Hypothalamus (tissue), 51 donors: ENCODE measurements around the gene HELB.
A peak's percentile ranks its signal among the peaks of the same experiment; 100 is the strongest.

ENCODE experiments used
- DNase-seq, 51 donors: peaks; one replicate each; lab custom pipeline; 2025; lab: John Stamatoyannopoulos, UW

Gene HELB

DNA sequence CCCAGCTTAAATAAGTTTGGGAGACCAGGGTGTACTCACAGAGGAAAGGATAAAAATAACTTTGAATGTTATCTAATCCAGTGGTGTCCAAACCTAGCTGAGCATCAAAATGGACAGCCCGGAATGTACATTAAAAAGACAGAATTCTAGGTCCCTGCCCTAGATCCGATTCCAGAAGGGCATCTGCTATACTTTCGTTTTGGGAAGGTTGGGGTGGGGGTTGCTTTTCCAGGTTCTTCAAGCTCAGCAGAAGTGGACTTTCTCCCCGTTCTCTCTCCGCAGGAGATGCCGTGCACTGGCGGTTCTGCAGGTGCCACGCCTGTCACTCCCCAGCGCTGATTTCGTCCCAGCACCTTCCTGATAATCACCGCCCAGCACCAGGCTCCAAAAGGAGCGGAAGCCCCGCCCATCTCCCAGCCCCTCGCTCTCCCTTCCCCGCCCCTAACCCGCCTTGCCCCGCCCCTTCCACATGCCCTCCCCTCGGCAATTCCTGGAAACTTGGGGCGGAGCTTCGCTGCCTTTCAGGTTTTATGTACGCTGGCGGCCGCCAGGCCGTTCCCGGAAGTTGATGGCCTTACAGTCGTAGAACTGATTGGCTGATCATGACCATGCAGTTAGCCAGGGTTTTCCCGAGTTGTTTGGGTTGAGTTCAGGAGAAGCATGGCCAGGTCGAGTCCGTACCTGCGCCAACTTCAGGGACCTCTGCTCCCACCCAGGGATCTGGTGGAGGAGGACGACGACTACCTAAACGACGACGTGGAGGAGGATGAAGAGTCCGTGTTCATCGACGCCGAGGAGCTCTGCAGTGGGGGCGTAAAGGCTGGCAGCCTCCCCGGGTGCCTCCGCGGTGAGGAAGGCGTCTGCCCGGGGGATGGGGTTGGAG, at the start of gene HELB:
Gene HELB, plus strand, starts transcription at position 550 of the 883 bp plus-strand sequence. Its CDS starts 111 bp downstream, at position 661.
- peak; percentile 34 to 97 (median 88) for DNase-seq

DNA sequence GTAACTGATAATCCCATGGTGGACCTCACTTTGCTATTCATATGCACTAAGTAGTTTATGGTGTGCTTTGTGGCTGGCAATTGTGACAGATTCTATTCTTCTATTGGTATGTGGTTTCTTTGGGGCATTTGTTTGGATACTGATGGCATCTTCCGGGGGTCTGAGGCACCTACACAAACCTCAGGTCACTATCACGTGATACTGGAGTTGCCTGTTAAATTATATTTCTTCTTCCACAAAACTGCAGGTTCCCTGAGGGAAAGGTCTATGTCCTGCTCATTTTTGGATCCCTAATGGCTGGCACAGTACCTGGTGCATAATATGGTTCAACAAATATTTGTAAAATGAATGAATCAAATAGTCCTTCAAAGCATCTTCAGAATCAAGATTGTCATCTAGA, 49.5 kb upstream of the HELB start:
- DNase-seq, result no peak

DNA sequence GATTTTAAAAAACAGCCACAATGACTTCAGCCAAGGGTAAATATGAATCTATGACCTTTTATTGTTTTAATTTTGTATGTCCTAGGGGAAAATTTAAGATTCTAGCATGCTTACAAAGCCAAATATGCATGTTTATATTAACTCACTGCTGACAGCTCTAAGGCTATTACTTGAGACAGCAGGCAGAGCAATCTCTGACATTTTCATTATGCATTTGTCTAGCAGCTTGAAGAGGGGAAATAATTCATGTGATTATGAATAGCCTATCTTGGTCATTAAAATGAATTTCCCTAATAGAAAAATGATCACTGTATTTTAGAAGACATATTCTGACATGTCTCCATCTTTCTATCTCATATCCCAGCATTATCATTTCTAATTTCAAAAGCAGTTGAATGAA, 46.6 kb upstream of the HELB start:
- DNase-seq, result no peak

DNA sequence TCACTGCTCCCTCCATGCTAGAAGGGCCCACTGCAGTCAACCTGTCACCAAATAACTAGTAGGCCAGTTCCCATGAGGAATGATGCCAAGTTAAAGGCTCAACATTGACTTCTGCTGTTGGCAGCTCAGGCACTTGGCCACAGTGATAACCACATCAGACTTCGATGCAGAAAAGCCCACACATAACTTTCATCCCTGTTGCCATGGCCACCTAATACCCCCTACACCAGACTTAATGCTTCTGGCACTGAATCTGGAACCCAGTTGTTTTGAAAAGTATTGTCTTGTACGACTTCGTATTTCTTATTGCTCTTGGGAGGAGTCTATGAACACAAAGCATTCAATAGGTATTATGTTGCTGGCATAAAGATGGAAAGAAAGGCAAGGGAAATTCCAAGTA, 44.3 kb upstream of the HELB start:
- DNase-seq, result no peak

DNA sequence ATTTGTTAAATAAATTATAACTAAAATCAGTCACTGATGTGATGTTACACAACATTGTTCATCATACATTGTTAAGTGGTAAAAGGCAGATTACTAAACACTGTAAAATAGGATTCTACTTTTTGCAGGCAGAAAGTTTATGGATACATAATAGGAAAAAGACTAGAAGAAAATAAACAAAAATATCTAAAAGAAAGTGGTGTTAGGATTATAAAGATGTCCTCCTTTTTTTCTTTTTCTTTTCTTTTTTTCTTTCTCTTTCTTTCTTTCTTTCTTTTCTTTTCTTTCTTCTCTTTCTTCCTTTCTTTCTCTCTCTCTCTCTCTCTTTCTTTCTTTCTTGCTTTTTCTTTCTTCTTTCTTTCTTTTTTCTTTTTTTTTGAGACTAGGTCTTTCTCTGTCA, 39.6 kb upstream of the HELB start:
- DNase-seq, result no peak

DNA sequence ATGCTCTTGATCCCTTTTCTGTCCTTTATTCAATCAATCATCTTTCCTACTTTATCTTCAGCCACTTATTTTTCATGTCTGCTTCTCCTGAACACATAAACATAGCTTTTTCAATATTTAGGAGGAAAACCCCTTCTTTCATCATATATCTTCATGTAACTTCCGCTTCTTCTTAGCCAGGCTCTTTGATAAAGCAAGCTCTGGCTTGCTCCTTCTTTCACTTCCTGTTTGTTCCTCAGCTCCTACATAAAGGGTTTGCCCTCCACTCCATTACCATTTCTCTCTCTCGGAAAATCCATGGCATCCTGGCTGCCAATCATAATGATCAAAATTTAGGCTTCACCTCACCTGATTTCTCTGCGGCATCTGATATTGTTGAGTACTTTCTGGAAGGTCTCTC, 33.7 kb upstream of the HELB start:
- no peak for DNase-seq

DNA sequence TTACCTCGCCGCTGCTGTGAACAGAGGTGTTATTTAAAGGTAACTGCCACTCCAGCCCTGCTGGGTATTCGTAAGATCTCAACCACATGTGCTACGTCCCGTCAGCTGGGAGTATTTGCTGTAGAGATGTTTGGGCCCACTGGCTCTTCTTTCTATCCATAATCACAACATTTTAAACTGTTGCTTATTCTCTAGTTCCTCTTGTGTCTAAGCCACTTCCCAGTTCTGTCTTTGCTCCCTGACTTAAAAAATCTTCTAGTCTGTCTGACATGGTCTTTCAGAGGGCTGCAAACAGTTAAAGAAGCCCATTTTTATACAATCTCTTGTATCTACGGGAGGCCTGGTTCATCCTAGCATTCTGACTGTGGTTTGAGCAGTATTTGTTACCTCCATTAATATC, 33.2 kb upstream of the HELB start:
- no peak for DNase-seq

DNA sequence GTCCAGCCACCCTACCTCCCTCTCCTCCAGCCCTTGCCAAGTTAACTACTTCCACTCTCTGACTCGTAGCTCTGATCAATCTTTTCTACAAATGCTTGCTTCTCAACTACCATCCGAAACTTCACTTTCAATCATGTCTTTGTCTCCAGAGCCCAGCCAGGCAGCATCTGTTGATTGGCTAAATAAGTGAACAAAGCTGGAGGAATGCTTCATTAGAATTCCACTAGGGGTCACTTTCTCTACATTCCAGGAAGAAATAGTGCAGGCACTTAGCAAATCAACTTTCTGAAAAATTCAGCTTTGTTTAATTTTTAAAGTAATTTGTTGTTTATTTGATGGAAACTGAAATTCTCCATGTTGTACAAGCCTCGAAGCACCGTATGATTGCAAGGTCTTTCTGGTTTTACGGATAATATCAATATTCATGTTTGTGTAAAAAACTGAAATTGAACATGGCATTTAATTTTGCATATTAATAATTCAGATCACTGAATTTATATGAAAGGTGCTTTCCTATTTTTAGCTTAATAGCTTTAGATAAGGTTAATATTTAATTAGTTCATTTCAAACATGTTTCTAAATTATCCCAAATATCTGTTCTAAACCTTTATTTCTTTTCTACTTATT, 32.4 kb upstream of the HELB start:
- DNase-seq, result peak in 14 of 51 donors; percentile 0 to 33 (median 12)

DNA sequence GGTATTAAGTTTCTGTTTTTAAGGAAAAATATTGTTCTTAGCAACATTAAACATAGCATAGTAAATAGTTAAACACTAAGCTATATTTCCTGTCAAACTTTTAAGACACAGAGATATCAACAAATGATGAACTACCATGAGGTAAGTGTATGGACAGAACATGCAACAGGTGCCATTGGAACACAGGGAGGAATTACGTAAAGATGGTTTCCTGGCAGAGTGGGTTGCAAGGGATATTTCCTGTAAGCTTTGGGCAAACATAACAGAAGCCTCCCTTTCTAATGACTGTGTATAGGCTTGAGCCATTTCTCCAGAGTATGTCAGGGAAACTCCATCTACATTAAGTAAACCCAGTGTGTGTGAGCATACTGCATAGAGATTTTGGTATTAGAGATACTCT, 31.7 kb upstream of the HELB start:
- no peak for DNase-seq

DNA sequence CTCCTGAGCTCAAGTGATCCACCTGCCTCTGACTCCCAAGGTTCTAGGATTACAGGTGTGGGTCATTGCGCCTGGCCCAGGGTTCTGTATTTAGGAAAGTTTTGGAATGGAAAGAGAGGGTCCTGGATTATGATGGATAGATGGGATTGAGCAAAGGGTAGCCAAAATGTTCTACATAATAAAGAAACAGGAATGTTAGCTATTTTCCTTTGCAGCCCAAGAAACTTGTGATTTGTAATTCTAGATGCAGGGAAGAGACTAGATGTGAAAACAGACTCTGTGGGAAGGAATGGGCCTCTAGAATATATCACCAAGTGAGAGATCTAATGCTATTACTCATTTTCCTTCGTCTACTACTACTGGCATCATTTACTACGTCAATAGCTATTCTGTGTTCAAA, 29.6 kb upstream of the HELB start:
- DNase-seq, result no peak

DNA sequence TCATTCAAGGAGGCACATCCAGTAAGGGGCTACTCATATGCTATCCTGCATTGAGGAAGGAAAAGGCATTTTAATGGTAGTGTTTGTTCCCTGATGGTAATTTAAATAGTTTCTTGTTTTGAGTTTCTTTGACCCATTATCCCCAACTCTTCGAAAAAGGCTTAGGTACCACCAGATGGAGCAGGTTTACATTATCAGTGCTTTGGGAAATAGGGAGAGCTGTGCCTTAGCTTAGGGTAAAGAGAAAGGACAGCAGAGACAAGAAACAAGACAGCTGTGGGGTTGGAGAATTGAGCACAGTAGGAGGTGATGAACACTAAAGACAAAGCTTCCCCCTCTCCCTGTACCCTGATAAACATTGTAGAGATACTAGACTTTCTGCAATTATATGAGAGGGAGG, 29.1 kb upstream of the HELB start:
- no peak for DNase-seq

DNA sequence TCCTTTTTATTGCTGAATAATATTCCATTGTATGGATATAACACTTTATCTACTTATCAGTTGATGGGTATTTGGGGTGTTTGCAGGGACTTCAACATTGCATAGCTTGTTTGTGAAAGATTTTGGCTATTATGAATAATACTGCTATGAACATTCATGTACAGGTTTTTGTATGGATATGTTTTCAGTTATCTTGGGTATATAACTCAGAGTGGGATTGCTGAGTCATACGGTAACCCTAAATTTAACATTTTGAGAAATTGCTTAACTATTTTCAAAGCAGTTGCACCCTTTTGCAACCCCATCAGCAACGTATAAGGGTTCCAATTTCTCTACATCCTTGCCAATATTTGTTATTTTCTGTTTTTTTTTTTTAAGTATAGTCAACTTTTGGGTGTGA, 27.3 kb upstream of the HELB start:
- DNase-seq, result no peak

DNA sequence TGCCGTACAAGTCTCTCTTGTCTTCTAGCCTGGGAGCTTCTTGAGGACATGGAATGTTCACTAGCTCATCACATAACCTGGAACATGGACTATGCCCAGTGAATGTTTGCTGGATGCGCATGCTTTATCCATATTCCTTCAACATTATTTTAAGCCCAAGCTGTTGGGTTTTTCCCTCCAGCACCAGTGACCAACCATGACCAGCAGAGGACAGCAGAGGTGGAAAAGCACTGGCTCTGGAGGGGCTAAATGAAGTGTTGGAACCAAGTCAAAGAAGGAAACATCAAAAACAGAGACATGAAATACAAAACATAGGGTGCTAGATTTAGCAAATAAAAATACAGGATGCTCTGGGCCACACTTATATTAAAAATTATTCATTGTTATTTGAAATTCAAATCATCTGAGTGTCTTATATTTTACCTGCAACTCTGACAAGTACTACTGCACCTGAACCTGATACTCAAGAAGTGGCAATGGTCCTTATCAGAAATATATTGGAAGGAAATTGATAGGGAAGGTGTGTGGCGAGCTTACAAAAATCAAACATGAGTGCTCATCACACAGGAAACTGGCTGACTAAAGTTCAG, 23.1 kb upstream of the HELB start:
- DNase-seq, result no peak

DNA sequence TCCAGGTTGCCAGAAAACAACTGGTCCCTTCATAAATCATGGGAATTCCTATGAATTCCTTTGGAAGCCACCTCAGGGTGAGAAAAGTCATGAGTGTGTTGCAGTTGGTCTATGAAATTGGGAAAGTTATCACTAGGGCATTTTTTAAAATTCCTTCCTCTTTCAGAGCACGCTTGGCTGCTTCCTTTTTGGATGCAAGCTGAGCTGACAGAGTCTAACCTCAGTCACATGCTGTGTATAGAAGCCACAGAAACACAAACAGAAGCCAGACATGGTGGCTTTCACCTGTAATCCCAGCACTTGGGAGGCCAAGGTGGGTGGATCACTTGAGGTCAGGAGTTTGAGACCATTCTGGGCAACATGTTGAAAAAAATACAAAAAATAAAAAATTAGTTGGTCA, 21.7 kb upstream of the HELB start:
- DNase-seq, result no peak

DNA sequence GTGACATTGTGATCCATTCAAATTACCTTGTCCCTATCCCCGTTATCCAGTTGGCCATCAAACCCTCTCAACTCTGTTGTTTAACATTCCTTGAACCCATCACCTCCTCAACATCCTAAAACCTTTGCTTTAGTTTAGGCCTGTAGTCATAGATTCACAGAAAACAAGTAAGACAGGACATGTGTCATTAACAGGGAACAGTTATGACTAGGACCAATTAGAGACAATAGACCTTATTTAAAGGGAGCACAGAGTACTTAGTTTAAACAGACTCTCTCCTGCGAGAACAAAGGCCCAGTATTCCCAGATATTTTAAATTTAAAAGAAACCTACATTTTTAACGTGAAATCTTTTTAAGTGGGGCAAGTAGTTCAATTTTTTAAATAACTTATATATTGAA, 20.0 kb upstream of the HELB start:
- DNase-seq, result no peak

DNA sequence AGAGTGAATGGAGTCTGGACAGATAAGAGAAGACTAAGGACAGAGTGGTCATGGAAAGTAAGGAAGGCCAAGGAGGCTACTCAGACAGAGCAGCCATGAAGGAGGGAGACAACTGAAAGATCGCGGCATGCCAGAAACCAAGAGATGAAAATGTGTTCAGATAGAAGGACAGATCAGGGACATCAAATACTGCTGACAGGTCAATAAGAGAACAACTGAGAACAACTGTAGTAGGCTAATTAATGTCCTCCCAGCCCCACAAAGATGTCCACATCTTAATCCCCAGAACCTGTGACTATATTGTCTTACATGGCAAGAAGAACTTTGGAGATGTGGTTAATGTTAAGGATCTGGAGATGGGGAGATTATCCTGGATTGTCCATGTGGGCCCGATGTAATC, 15.0 kb upstream of the HELB start:
- DNase-seq, result no peak

DNA sequence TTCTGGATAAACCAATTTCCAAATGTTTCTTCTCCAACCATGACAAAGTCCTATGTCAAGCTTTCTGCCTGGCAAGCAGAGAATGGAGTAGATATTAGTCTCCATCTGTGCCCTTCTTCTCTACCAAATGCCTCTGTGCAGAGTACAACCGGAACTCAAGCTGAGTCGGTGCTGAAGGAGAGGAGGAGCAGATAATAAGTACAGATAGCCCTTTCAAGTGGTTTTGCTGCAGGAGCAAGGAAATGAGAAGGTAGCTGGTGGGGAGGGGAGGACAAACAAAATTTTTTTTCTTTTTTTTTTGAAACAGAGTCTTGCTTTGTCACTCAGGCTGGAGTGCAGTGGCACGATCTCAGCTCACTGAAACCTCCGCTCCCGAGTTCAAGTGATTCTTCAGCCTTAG, 14.2 kb upstream of the HELB start:
- DNase-seq, result no peak

DNA sequence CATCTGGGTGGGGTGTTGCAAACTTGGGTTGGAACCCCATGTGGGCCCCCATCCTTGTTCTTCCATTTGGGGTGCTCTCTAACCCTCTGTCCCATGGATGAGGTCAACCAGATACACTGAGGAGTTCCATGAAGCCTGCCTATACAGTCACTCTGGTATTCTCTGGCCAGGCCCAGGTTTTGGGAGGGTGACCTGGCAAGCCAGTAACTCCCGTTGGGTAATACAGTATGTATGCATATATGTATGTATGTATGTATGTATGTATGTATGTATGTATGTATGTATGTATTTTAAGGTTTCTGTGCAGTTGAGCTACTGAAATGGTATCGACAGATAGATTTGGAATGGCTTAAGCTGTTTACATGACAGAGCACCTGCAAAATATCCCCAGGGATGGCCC, 12.8 kb upstream of the HELB start:
- no peak for DNase-seq

DNA sequence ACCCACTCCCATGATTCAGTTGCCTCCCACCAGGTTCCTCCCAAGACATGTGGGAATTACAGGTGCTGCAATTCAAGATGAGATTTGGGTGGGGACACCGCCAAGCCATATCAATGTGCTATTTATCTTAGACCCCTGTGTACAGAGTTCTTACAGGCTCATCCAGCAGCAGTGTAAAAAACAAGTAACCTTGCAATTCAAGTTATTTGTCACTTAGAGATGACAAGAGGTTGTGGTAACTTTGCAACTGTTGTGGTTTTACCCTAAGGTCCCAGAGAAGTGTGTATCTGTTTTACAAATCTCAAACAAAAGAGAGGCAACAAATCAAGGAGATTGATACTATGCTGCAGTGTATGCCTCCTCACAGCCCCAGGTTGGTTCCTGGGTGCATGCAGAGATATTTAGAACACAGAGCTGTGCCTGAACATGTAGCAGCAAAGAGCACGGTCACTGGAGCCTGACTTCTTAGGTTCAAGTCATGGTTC, 11.5 kb upstream of the HELB start:
- no peak for DNase-seq

DNA sequence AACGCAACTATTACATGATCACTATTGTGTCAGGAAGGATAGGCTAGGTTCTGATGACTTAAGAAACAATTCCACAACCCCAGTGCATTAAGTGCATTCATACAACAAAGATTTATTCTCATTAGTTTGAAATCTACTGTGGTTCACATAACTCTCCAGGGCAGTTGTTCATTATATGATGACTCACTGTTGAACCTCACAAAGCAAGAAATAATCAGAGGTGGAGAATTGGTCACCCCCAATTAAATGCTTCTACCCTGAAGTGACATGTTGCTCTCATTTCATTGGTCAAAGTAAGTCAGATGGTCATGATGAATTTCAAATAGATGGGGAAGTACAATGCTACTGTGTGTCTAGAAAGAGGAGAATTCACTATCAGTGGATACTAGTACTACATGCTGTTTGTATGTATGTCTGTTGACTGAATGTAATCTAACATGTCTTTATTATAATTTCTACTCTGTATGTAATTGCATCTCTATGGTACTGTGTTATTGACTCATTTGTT, 6.1 kb upstream of the HELB start:
- no peak for DNase-seq

DNA sequence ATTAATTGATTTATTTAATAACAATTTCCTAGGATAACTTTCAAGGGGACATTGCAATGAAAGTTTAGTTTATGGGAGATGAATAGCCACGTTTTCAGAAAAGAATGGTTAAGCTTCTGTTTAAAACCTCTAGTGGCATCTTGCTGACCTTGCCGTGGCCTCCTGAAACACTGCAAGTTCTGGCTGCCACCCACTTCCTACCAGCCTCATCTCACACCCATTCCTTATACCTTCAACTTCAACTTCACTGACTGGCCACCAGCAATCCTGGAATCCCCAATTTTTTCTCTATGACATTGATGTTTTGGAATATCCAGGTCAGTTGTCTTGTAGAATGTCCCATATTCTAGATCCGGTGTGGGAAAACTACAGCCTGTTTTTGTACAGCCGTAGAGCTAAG, 5.2 kb upstream of the HELB start:
- DNase-seq, result no peak

DNA sequence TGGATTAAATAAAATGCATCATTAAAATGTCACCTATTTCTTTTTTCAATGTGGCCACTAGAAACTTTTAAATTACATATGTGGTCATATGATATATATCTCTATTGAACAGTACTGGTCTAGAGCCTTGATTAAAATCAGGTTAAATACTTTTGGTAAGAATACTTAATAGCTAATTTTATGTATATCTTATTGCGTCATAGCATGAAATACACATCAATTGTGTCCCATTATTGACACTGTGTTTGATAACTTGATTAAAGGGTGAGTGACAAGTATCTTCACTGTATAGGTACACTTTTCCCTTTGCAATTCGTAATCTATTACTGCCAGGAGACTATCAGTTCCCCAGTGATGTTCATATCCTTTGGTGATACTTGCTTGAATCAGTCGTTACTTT, 4.4 kb upstream of the HELB start:
- no peak for DNase-seq
